ENCODE results near the gene TRIP13. TPM values are rescaled to one million over a fixed set of nuclear protein-coding genes. Genes with fewer than 3 reads are reported as not detected.

TRIP13 gene
- total and polyA plus RNA-seq, 10 donors, result 1.0 to 5.4 (median 2.4) TPM

GRCh38 chr5:889075-889710 is 3.5 kb upstream of the TRIP13 start:
- intact Hi-C loops (cut with DNase I; ENCODE audit: low total_unique reads), result no loop called here
- no peak overlapping the region for H3K27ac ChIP-seq
- H3K4me3 ChIP-seq, result no peak overlapping the region
- no peaks in the 10 kb centered on the region for H3K9me3 ChIP-seq
- no peaks in the 10 kb centered on the region for H3K27me3 ChIP-seq (replicated peaks in 1 of 7)
- TF ChIP-seq POLR2AphosphoS5 (IDR thresholded peaks at IDR 0.05) (no peak), POLR2A (IDR thresholded peaks at IDR 0.05) (no peak), CTCF (IDR thresholded peaks at IDR 0.05 in 8 of 11, conservative IDR thresholded peaks at IDR 0.05 in 3 of 11) (no peak)
- 91 to 97% (median 95%) methylated on average over 15 of the region's 15 CpGs for WGBS, 5 donors
- DNase-seq, result peak; percentile 11
- peaks cover 4 to 74% (median 69%) of the 10 kb centered on the region in 6 donors for H3K36me3 ChIP-seq
- H3K4me1 ChIP-seq, result peaks cover 15 to 37% (median 27%) of the 10 kb centered on the region in 6 donors

- 67 to 85% (median 76%) methylated on average over 34 of the region's 34 CpGs for WGBS, 5 donors
- intact Hi-C loops (cut with DNase I; ENCODE audit: low total_unique reads), result no loop called here
- no peak for TF ChIP-seq CTCF (IDR thresholded peaks at IDR 0.05 in 8 of 11, conservative IDR thresholded peaks at IDR 0.05 in 3 of 11)
- no peak for TF ChIP-seq POLR2AphosphoS5 (IDR thresholded peaks at IDR 0.05)
- no peak for TF ChIP-seq POLR2A (IDR thresholded peaks at IDR 0.05)
- H3K4me1 ChIP-seq, result peaks cover 15 to 37% (median 27%) of the 10 kb centered on the region in 6 donors
- DNase-seq, result peak; percentile 75
- H3K4me3 ChIP-seq, result peak overlapping the region in 7 of 8 donors; percentile 70 to 94 (median 83)
- peak overlapping the region in 4 of 8 donors; percentile 91 to 95 (median 92) for H3K27ac ChIP-seq
- H3K27me3 ChIP-seq (replicated peaks in 1 of 7), result no peaks in the 10 kb centered on the region
- peaks cover under 1 to 58% (median 49%) of the 10 kb centered on the region in 6 donors for H3K36me3 ChIP-seq
- no peaks in the 10 kb centered on the region for H3K9me3 ChIP-seq
Measured at GRCh38 chr5:891117-891836, 1.4 kb upstream of the TRIP13 start.

- DNase-seq, result no peak
- Histone ChIP-seq H3K27ac (peak overlapping the region; percentile 72 to 95 (median 91)), H3K9me3 (no peaks in the 10 kb centered on the region), H3K4me3 (peak overlapping the region; percentile 70 to 94 (median 81)), H3K4me1 (peaks cover 15 to 37% (median 27%) of the 10 kb centered on the region in 6 donors), H3K27me3 (replicated peaks in 1 of 7) (no peaks in the 10 kb centered on the region), H3K36me3 (peaks cover 0 to 52% (median 42%) of the 10 kb centered on the region in 6 donors)
- 10 to 23% (median 18%) methylated on average over 25 of the region's 25 CpGs for WGBS, 5 donors
- intact Hi-C loops (cut with DNase I; ENCODE audit: low total_unique reads), result no loop called here
- TF ChIP-seq POLR2A (IDR thresholded peaks at IDR 0.05) (no peak), CTCF (IDR thresholded peaks at IDR 0.05 in 8 of 11, conservative IDR thresholded peaks at IDR 0.05 in 3 of 11) (no peak), POLR2AphosphoS5 (IDR thresholded peaks at IDR 0.05) (no peak)
Measured at GRCh38 chr5:891837-892393, 769 bp upstream of the TRIP13 start.

- no peak for DNase-seq
- H3K4me3 ChIP-seq, result peak overlapping the region; percentile 70 to 94 (median 81)
- H3K27me3 ChIP-seq (replicated peaks in 1 of 7), result no peaks in the 10 kb centered on the region
- peaks cover 15 to 37% (median 27%) of the 10 kb centered on the region in 6 donors for H3K4me1 ChIP-seq
- peaks cover 0 to 40% (median 30%) of the 10 kb centered on the region in 6 donors for H3K36me3 ChIP-seq
- intact Hi-C loops (cut with DNase I; ENCODE audit: low total_unique reads), result no loop called here
- TF ChIP-seq CTCF (IDR thresholded peaks at IDR 0.05 in 8 of 11, conservative IDR thresholded peaks at IDR 0.05 in 3 of 11) (no peak), POLR2AphosphoS5 (IDR thresholded peaks at IDR 0.05) (no peak), POLR2A (IDR thresholded peaks at IDR 0.05) (no peak)
- peak overlapping the region in 4 of 8 donors; percentile 91 to 95 (median 92) for H3K27ac ChIP-seq
- H3K9me3 ChIP-seq, result no peaks in the 10 kb centered on the region
- 1 to 6% (median 2%) methylated on average over 12 to 31 of the region's 31 CpGs for WGBS, 5 donors
Measured at GRCh38 chr5:893137-893506, 438 bp downstream of the TRIP13 start.

Data from spleen (tissue), 11 donors.